ENCODE measurements around the gene HCN2. TPM values are rescaled to one million over a fixed set of nuclear protein-coding genes. Genes with fewer than 3 reads are reported as not detected.
A peak's percentile ranks its signal among the peaks of the same experiment; 100 is the strongest.

Gene HCN2
- total RNA-seq, 1 experiment from 2014 or later: 3.9 TPM

DNA sequence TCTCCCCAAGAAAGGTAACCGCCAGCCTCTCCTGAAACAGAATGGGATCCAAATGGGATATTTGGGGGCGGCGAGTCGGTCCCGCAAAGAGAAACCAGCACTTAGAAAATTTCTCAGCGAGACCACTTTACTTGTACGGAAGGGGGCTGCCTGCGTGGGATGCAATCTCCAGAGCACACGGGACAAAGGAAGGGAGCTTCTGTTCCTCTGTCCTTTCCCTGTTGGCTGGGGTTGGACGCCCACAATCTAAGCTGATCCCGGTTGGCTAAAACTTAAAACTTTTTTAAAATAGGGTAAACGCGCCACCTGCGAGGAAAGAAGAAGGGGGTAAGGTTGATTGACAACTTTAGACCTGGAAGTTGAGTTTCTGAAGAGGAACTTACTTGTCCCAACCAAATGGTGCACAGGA is 18.1 kb upstream of the HCN2 start:
- TF ChIP-seq, protein P1, sequence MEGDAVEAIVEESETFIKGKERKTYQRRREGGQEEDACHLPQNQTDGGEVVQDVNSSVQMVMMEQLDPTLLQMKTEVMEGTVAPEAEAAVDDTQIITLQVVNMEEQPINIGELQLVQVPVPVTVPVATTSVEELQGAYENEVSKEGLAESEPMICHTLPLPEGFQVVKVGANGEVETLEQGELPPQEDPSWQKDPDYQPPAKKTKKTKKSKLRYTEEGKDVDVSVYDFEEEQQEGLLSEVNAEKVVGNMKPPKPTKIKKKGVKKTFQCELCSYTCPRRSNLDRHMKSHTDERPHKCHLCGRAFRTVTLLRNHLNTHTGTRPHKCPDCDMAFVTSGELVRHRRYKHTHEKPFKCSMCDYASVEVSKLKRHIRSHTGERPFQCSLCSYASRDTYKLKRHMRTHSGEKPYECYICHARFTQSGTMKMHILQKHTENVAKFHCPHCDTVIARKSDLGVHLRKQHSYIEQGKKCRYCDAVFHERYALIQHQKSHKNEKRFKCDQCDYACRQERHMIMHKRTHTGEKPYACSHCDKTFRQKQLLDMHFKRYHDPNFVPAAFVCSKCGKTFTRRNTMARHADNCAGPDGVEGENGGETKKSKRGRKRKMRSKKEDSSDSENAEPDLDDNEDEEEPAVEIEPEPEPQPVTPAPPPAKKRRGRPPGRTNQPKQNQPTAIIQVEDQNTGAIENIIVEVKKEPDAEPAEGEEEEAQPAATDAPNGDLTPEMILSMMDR (IDR thresholded peaks at IDR 0.05; ENCODE audit: insufficient read depth in 1 of 2, low read depth in 1 of 2, low read length in 1 of 2, severe bottlenecking in 1 of 2, unreplicated experiment in 1 of 2): no peak
- Mint-ChIP-seq H3K36me3 (ENCODE audit: insufficient read depth, unreplicated experiment) (peaks cover 61% of the 10 kb centered on the region), H3K27ac (ENCODE audit: unreplicated experiment) (peak overlapping the region; percentile 100), H3K4me3 (ENCODE audit: unreplicated experiment) (peak overlapping the region; percentile 98), H3K9me3 (ENCODE audit: unreplicated experiment) (no peaks in the 10 kb centered on the region), H3K4me1 (ENCODE audit: low read depth, unreplicated experiment) (peaks cover 18% of the 10 kb centered on the region), H3K27me3 (ENCODE audit: insufficient read depth, unreplicated experiment) (no peaks in the 10 kb centered on the region)
- POLR2A ChIA-PET: interaction anchor here (0.5 to 1.1 kb wide), 2 partner anchors 29 to 40 kb away, joined by 3 to 4 read pairs; partner anchors contain the start of gene CDC34
- BruUV-seq (replicated peaks): TSS peak; percentile 93
- intact Hi-C loops (cut with micrococcal nuclease; ENCODE audit: unreplicated experiment): loop anchor here (5.0 kb wide), 1 partner anchor 39 kb away; the partner anchor contains the start of gene CDC34
- Histone ChIP-seq H3K4me1 (peaks cover 19% of the 10 kb centered on the region), H3K4me3 (ENCODE audit: low read depth, low read length) (peak overlapping the region; percentile 65), H3K9me3 (no peaks in the 10 kb centered on the region), H3K36me3 (ENCODE audit: control insufficient read depth, insufficient read depth, low read length) (no peaks in the 10 kb centered on the region; the same call in 1 of the 2 replicates), H3K27me3 (replicated peaks; ENCODE audit: control insufficient read depth, insufficient read depth, low read length) (no peaks in the 10 kb centered on the region)
- CTCF ChIA-PET: interaction anchor here (0.8 to 1.5 kb wide), 2 partner anchors 16 to 65 kb away, joined by 4 to 6 read pairs; no protein-coding TSS in a partner anchor
- DNase-seq: peak in 1 of 2 experiments; percentile 45

DNA sequence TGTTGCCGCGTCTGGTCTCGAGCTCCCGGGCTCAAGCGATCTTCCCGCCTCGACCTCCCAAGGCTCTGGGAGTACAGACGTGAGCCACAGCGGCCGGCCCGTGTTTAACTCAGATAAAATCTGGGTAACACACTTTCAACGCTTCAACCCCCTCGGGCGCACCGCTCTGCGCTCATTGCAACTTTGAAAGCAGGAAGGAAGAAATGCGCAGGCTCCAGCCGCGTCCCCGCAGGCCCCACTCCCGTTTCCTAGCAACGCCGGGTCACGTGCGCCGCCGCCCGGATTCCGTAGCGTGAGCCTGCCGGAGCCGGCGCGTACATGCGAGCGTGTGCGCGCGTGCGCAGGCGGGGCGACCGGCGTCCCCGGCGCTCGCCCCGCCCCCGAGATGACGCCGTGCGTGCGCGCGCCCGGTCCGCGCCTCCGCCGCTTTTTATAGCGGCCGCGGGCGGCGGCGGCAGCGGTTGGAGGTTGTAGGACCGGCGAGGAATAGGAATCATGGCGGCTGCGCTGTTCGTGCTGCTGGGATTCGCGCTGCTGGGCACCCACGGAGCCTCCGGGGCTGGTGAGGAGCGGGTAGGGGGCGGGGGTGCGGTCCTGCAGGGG is 17.4 kb upstream of the HCN2 start, which contains the start of gene BSG:
BSG (plus strand) TSS at position 457 of the 603 bp plus-strand sequence; CDS start at position 496, 39 bp downstream.
- H3K9me3 ChIP-seq: no peaks in the 10 kb centered on the region
- Mint-ChIP-seq H3K9me3 (ENCODE audit: unreplicated experiment) (no peaks in the 10 kb centered on the region), H3K4me3 (ENCODE audit: unreplicated experiment) (peak within 1 kb of the TSS; percentile 98), H3K4me1 (ENCODE audit: low read depth, unreplicated experiment) (peaks cover 13% of the 10 kb centered on the region), H3K27ac (ENCODE audit: unreplicated experiment) (peak within 1 kb of the TSS; percentile 100), H3K27me3 (ENCODE audit: insufficient read depth, unreplicated experiment) (no peaks in the 10 kb centered on the region), H3K36me3 (ENCODE audit: insufficient read depth, unreplicated experiment) (peaks cover 65% of the 10 kb centered on the region)
- no peaks in the 10 kb centered on the region; the same call in 1 of the 2 replicates for H3K36me3 ChIP-seq (ENCODE audit: control insufficient read depth, insufficient read depth, low read length)
- intact Hi-C loops (cut with micrococcal nuclease; ENCODE audit: unreplicated experiment): loop anchor here (2.0 to 5.0 kb wide), 2 partner anchors 40 to 61 kb away; partner anchors contain the start of genes CDC34 and POLRMT
- CTCF ChIA-PET: interaction anchor here (0.8 to 1.5 kb wide), 2 partner anchors 16 to 66 kb away, joined by 4 to 6 read pairs; no protein-coding TSS in a partner anchor
- POLR2A ChIA-PET: interaction anchor here (0.5 to 1.1 kb wide), 3 partner anchors 28 to 72 kb away, joined by 3 to 4 read pairs (median 3); partner anchors contain the start of gene CDC34
- H3K4me3 ChIP-seq (ENCODE audit: low read depth, low read length): peak within 1 kb of the TSS; percentile 65
- TF ChIP-seq, protein P1 (IDR thresholded peaks at IDR 0.05; ENCODE audit: insufficient read depth in 1 of 2, low read depth in 1 of 2, low read length in 1 of 2, severe bottlenecking in 1 of 2, unreplicated experiment in 1 of 2): no peak
- DNase-seq: peak; percentile 97
- no TSS peak for BruUV-seq (replicated peaks)
- peaks cover 19% of the 10 kb centered on the region for H3K4me1 ChIP-seq
- no peaks in the 10 kb centered on the region for H3K27me3 ChIP-seq (replicated peaks; ENCODE audit: control insufficient read depth, insufficient read depth, low read length)

DNA sequence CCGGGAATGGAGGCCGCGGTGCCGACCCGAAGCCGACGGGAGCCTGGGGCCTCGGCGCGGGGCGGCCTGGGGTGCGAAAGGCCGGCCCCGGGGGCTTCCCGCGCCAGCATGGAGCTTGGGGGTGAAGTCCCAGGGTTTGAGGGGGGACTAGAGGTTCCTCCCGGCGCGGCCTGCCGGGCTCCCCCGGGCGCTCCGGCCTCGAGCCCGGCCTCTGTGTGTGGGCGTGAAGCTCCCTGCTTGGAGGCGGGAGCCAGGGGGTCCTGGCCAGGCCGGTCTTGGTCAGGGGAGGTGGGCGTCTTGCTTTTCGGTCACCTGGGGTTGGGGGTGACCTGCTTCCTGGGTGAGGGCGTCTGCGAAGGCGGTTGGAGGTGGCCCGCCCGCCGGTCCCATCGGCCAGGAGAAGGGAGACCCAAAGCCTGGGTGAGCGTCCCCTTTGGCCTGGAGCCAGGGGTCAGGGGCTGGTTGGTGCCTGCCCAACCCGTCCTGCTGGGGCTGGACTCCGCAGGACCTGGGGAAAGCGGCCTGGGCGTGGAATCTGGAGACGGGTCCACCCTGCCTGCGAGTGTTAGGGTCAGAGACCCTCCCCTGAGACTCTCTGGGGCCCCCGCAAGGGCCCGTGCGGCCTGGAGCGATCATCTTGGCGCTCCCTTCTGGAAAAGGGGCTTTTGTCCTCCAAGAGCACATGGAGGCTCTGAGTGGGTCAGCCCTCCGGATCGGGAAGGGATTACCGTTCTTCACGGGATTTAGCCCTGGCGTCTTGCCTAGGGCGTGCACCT is 16.8 kb upstream of the HCN2 start:
- Mint-ChIP-seq H3K4me1 (ENCODE audit: low read depth, unreplicated experiment) (peaks cover 13% of the 10 kb centered on the region), H3K36me3 (ENCODE audit: insufficient read depth, unreplicated experiment) (peaks cover 65% of the 10 kb centered on the region), H3K27ac (ENCODE audit: unreplicated experiment) (peak overlapping the region; percentile 100), H3K4me3 (ENCODE audit: unreplicated experiment) (peak overlapping the region; percentile 98), H3K27me3 (ENCODE audit: insufficient read depth, unreplicated experiment) (no peaks in the 10 kb centered on the region), H3K9me3 (ENCODE audit: unreplicated experiment) (no peaks in the 10 kb centered on the region)
- Histone ChIP-seq H3K4me1 (peaks cover 19% of the 10 kb centered on the region), H3K4me3 (ENCODE audit: low read depth, low read length) (peak overlapping the region; percentile 50), H3K36me3 (ENCODE audit: control insufficient read depth, insufficient read depth, low read length) (no peaks in the 10 kb centered on the region; the same call in 1 of the 2 replicates), H3K27me3 (replicated peaks; ENCODE audit: control insufficient read depth, insufficient read depth, low read length) (no peaks in the 10 kb centered on the region), H3K9me3 (no peaks in the 10 kb centered on the region)
- TSS peak; percentile 75 for BruUV-seq (replicated peaks)
- intact Hi-C loops (cut with micrococcal nuclease; ENCODE audit: unreplicated experiment): loop anchor here (2.0 to 5.0 kb wide), 2 partner anchors 41 to 60 kb away; partner anchors contain the start of genes CDC34 and POLRMT
- POLR2A ChIA-PET: interaction anchor here (0.6 kb wide), 1 partner anchor 25 kb away, joined by 8 read pairs; no protein-coding TSS in a partner anchor
- TF ChIP-seq, protein P1 (IDR thresholded peaks at IDR 0.05; ENCODE audit: insufficient read depth in 1 of 2, low read depth in 1 of 2, low read length in 1 of 2, severe bottlenecking in 1 of 2, unreplicated experiment in 1 of 2): no peak
- DNase-seq: peak in 1 of 2 experiments; percentile 41
- CTCF ChIA-PET: interaction anchor here (1.5 kb wide), 1 partner anchor 66 kb away, joined by 6 read pairs; no protein-coding TSS in a partner anchor

Measured in Caco-2 (cell line).